LoVo (cell line): ENCODE data around the gene C11orf58.

Source experiments
- DNase-seq: peaks from one replicate; pipeline ENCODE4 v3.0.0-alpha.2; 2016; ENCODE audit warnings: low spot score

Gene C11orf58

GRCh38 chr11:16767957-16768356, 29.5 kb downstream of the C11orf58 start:
- no peak for DNase-seq

- no peak for DNase-seq
Measured at GRCh38 chr11:16769386-16769785, 30.9 kb downstream of the C11orf58 start.

- DNase-seq, result no peak
Measured at GRCh38 chr11:16770016-16770415, 31.6 kb downstream of the C11orf58 start.

- DNase-seq, result no peak
Measured at GRCh38 chr11:16771350-16772140, 33.1 kb downstream of the C11orf58 start.

GRCh38 chr11:16772141-16772512, 33.7 kb downstream of the C11orf58 start:
- no peak for DNase-seq

- DNase-seq, result no peak
Measured at GRCh38 chr11:16773981-16774935, 35.8 kb downstream of the C11orf58 start.

GRCh38 chr11:16774936-16775613, 36.6 kb downstream of the C11orf58 start:
- DNase-seq, result no peak

GRCh38 chr11:16775614-16776283, 37.3 kb downstream of the C11orf58 start:
- no peak for DNase-seq

GRCh38 chr11:16776711-16777612, 38.5 kb downstream of the C11orf58 start:
- no peak for DNase-seq

- no peak for DNase-seq
Measured at GRCh38 chr11:16777613-16777975, 39.1 kb downstream of the C11orf58 start.

- no peak for DNase-seq
Measured at GRCh38 chr11:16778286-16778685, 39.8 kb downstream of the C11orf58 start.

GRCh38 chr11:16778876-16779275, 40.4 kb downstream of the C11orf58 start:
- DNase-seq, result no peak

GRCh38 chr11:16779436-16779835, 41.0 kb downstream of the C11orf58 start:
- DNase-seq, result no peak

- no peak for DNase-seq
Measured at GRCh38 chr11:16780146-16780545, 41.7 kb downstream of the C11orf58 start.

- DNase-seq, result no peak
Measured at GRCh38 chr11:16780698-16781550, 42.5 kb downstream of the C11orf58 start.

- no peak for DNase-seq
Measured at GRCh38 chr11:16781936-16782919, 43.8 kb downstream of the C11orf58 start.

GRCh38 chr11:16783321-16783801, 44.9 kb downstream of the C11orf58 start:
- DNase-seq, result no peak

GRCh38 chr11:16784097-16784496, 45.6 kb downstream of the C11orf58 start:
- DNase-seq, result no peak

- no peak for DNase-seq
Measured at GRCh38 chr11:16784666-16785065, 46.2 kb downstream of the C11orf58 start.
